CD4-positive, alpha-beta T cell (primary cell): Measurements from ENCODE around the gene GMEB1. TPM values are rescaled to one million over a fixed set of nuclear protein-coding genes. Genes with fewer than 3 reads are reported as not detected.

ENCODE experiments used
- ATAC-seq: fragments of 200-7000 bp; cut with Tn5 transposase; one replicate; pipeline ENCODE4 v1.10.0; 2022; ENCODE audit warnings: mild to moderate bottlenecking; ENCODE audit not compliant: poor library complexity
- CTCF ChIA-PET: fragments of 350-600 bp; sonication (Branson Sonifier 250); formaldehyde crosslinking; loops from one replicate; lab custom pipeline; 2021; ENCODE audit warnings: antibody characterized with exemption, inconsistent platforms; lab: Charles Lee
- POLR2A ChIA-PET: fragments of 350-600 bp; sonication (Branson Sonifier 250); formaldehyde crosslinking; loops from one replicate; lab custom pipeline; 2021; ENCODE audit warnings: antibody characterized with exemption, inconsistent platforms; lab: Charles Lee
- DNase-seq, 14 experiments: peaks; one replicate each; pipeline ENCODE4 v3.0.0-alpha.2; 2013 to 2020; ENCODE audit warnings: mixed read lengths in 2 of 14
- H3K27ac ChIP-seq, 2 donors: one replicate each; pipeline versions ENCODE4 v1.5.1 to v1.7.0; 2013; ENCODE audit warnings: low read length in 2 of 2, low read depth in 1 of 2, mild to moderate bottlenecking in 1 of 2
- H3K27me3 ChIP-seq, 2 experiments: 1 replicate in 1 of 2; 2 replicates in 1 of 2; pipeline versions ENCODE4 v1.6.1 to v1.7.0; 2013; ENCODE audit warnings: low read length in 2 of 2, control low read depth in 1 of 2, mild to moderate bottlenecking in 1 of 2, moderate library complexity in 1 of 2; ENCODE audit not compliant: insufficient read depth in 2 of 2, control insufficient read depth in 1 of 2
- H3K36me3 ChIP-seq: one replicate; pipeline ENCODE4 v1.6.1; 2013; ENCODE audit warnings: low read length, control low read depth; ENCODE audit not compliant: insufficient read depth
- H3K4me1 ChIP-seq: one replicate; pipeline ENCODE4 v1.6.1; 2013; ENCODE audit warnings: low read length, control low read depth; ENCODE audit not compliant: insufficient read depth
- H3K4me3 ChIP-seq: one replicate; pipeline ENCODE4 v1.5.1; 2013; ENCODE audit warnings: mild to moderate bottlenecking, low read length, moderate library complexity
- H3K9me3 ChIP-seq, 2 experiments: 1 replicate in 1 of 2; 2 replicates in 1 of 2; pipeline versions ENCODE4 v1.6.1 to v1.7.0; 2013; ENCODE audit warnings: low read length in 2 of 2, mild to moderate bottlenecking in 2 of 2, control low read depth in 1 of 2, moderate library complexity in 1 of 2; ENCODE audit not compliant: control insufficient read depth in 1 of 2, insufficient read depth in 1 of 2
- H3K27ac Mint-ChIP-seq: one replicate; pipeline ENCODE4 v1.8.0; 2020; ENCODE audit warnings: mixed read lengths
- H3K27me3 Mint-ChIP-seq: one replicate; pipeline ENCODE4 v1.8.0; 2021; ENCODE audit warnings: mixed read lengths
- H3K36me3 Mint-ChIP-seq: one replicate; pipeline ENCODE4 v1.8.0; 2021; ENCODE audit warnings: low read depth, mixed read lengths
- H3K4me1 Mint-ChIP-seq: one replicate; pipeline ENCODE4 v1.8.0; 2021; ENCODE audit warnings: low read depth, mixed read lengths
- H3K4me3 Mint-ChIP-seq: one replicate; pipeline ENCODE4 v1.8.0; 2020; ENCODE audit warnings: mild to moderate bottlenecking, mixed read lengths
- H3K9me3 Mint-ChIP-seq: one replicate; pipeline ENCODE4 v1.8.0; 2020; ENCODE audit warnings: mixed read lengths
- CTCF ChIP-seq: fragments of 200-600 bp; IDR thresholded peaks from one replicate; pipeline ENCODE4 v1.8.0; 2022; ENCODE audit warnings: antibody characterized with exemption, mild to moderate bottlenecking
- intact Hi-C, 2 experiments: fragments of 100-400 bp; cut with DNase I in 1 of 2; cut with micrococcal nuclease in 1 of 2; formaldehyde crosslinking; loops; one replicate each; pipeline versions ENCODE4 v1.15.1 to v1.9.0; 2023 to 2025; cut with DNase I, micrococcal nuclease
- polyA plus RNA-seq, 2 donors: library from polyadenylated mRNA; unstranded; fragments of 120-200 nt; gene quantifications; one replicate each; pipeline ENCODE4 v1.2.1, GENCODE V29; 2013
- total RNA-seq, 174 experiments: library from RNA in 2 of 174; stranded (reverse) in 2 of 174; gene quantifications; one replicate each; pipeline ENCODE4 v1.2.3 and lab custom pipeline; 2021 to 2026

The GMEB1 gene
- total RNA-seq, result 10 to 100 TPM in 1 of 2 experiments, 1 to 10 TPM in 1; 9.0 to 11.8 TPM
- polyA plus RNA-seq (2013, experiment 1 of 2), result 10.5 TPM
- 14.7 TPM for polyA plus RNA-seq (2013, experiment 2 of 2)
- total RNA-seq (lab: John Stamatoyannopoulos, UW), result 18.8 to 57.7 (median 39.6) reads per million in 172 experiments

- POLR2A ChIA-PET, result interaction anchor here (0.6 to 7.2 kb wide), 24 partner anchors 9 to 580 kb away, joined by 3 to 198 read pairs (median 4); partner anchors contain the start of genes EPB41, EYA3, MED18 and RCC1
- H3K4me3 ChIP-seq, result peak within 1 kb of the TSS; percentile 99
- Mint-ChIP-seq H3K4me1 (peaks cover 24% of the 10 kb centered on the region), H3K27me3 (no peaks in the 10 kb centered on the region), H3K27ac (peak within 1 kb of the TSS; percentile 100), H3K4me3 (peak within 1 kb of the TSS; percentile 100), H3K9me3 (no peaks in the 10 kb centered on the region), H3K36me3 (peaks cover 13% of the 10 kb centered on the region)
- no peaks in the 10 kb centered on the region for H3K9me3 ChIP-seq
- H3K27ac ChIP-seq, result peak within 1 kb of the TSS; percentile 96 to 97
- intact Hi-C loops, result loop anchor here (1.0 kb wide), 3 partner anchors 20 to 86 kb away; partner anchors contain the start of genes RNU11 (in 2 of the 2) and TAF12 (in 2 of the 2)
- H3K27me3 ChIP-seq, result no peaks in the 10 kb centered on the region
- H3K4me1 ChIP-seq, result peaks cover 35% of the 10 kb centered on the region
- DNase-seq, result peak; percentile 67 to 93 (median 82)
- ATAC-seq, result peak; percentile 60
- peaks cover 2% of the 10 kb centered on the region for H3K36me3 ChIP-seq
- no peak for TF ChIP-seq CTCF
- CTCF ChIA-PET, result interaction anchor here (1.0 to 5.5 kb wide), 3 partner anchors 20 to 68 kb away, joined by 4 to 33 read pairs (median 19); partner anchors contain the start of genes RNU11, TAF12 and YTHDF2
Measured at GRCh38 chr1:28668191-28668955, at the start of gene GMEB1. GMEB1 (plus strand) TSS chr1:28668784; CDS start chr1:28683613, 14,829 bp downstream.

GRCh38 chr1:28631713-28632112, 36.9 kb upstream of the GMEB1 start:
- Mint-ChIP-seq H3K36me3 (no peaks in the 10 kb centered on the region), H3K4me1 (no peaks in the 10 kb centered on the region), H3K9me3 (no peaks in the 10 kb centered on the region), H3K27ac (no peak overlapping the region), H3K27me3 (no peaks in the 10 kb centered on the region), H3K4me3 (no peak overlapping the region)
- ATAC-seq, result no peak
- Histone ChIP-seq H3K4me3 (no peak overlapping the region), H3K9me3 (no peaks in the 10 kb centered on the region), H3K4me1 (no peaks in the 10 kb centered on the region), H3K27ac (no peak overlapping the region), H3K27me3 (no peaks in the 10 kb centered on the region), H3K36me3 (peaks cover 5% of the 10 kb centered on the region)
- intact Hi-C loops, result no loop called here
- no peak for TF ChIP-seq CTCF
- POLR2A ChIA-PET, result interaction anchor here (0.6 kb wide), 1 partner anchor 16 kb away, joined by 3 read pairs; the partner anchor contains the start of gene RNU11
- DNase-seq, result no peak
- CTCF ChIA-PET, result interaction anchor here (0.6 to 1.4 kb wide), 2 partner anchors 105 to 400 kb away, joined by 3 to 4 read pairs; partner anchors contain the start of gene YTHDF2

- Histone ChIP-seq H3K36me3 (peaks cover 5% of the 10 kb centered on the region), H3K27me3 (no peaks in the 10 kb centered on the region), H3K4me1 (no peaks in the 10 kb centered on the region), H3K9me3 (no peaks in the 10 kb centered on the region), H3K4me3 (no peak overlapping the region), H3K27ac (no peak overlapping the region)
- ATAC-seq, result no peak
- Mint-ChIP-seq H3K4me1 (peaks cover 4% of the 10 kb centered on the region), H3K27ac (no peak overlapping the region), H3K36me3 (no peaks in the 10 kb centered on the region), H3K4me3 (no peak overlapping the region), H3K9me3 (no peaks in the 10 kb centered on the region), H3K27me3 (no peaks in the 10 kb centered on the region)
- CTCF ChIA-PET, result no interaction called here
- TF ChIP-seq CTCF, result no peak
- no peak for DNase-seq
- POLR2A ChIA-PET, result no interaction called here
- intact Hi-C loops, result no loop called here
Measured at GRCh38 chr1:28632560-28632959, 36.0 kb upstream of the GMEB1 start.
